Skeletal muscle tissue (tissue), 4 donors: ENCODE results near the gene WBP1L. TPM values are rescaled to one million over a fixed set of nuclear protein-coding genes. Genes with fewer than 3 reads are reported as not detected.

Experiments
- H3K27ac ChIP-seq: one replicate; pipeline ENCODE4 v1.7.0; 2013; ENCODE audit warnings: mild to moderate bottlenecking, low read depth, low read length, inconsistent platforms
- H3K27me3 ChIP-seq, 3 donors: one replicate each; pipeline ENCODE4 v1.7.0; 2013; ENCODE audit warnings: low read length in 3 of 3; ENCODE audit not compliant: control insufficient read depth in 3 of 3, insufficient read depth in 3 of 3
- H3K36me3 ChIP-seq, 3 donors: one replicate each; pipeline ENCODE4 v1.7.0; 2013; ENCODE audit warnings: low read length in 3 of 3; ENCODE audit not compliant: control insufficient read depth in 3 of 3, insufficient read depth in 3 of 3
- H3K4me1 ChIP-seq, 3 donors: one replicate each; pipeline ENCODE4 v1.7.0; 2013; ENCODE audit warnings: low read length in 3 of 3, mild to moderate bottlenecking in 3 of 3; ENCODE audit not compliant: control insufficient read depth in 3 of 3, insufficient read depth in 3 of 3
- H3K4me3 ChIP-seq, 3 donors: one replicate each; pipeline ENCODE4 v1.7.0; 2013; ENCODE audit warnings: low read length in 3 of 3
- H3K9ac ChIP-seq, 3 donors: one replicate each; pipeline ENCODE4 v1.7.0; 2013; ENCODE audit warnings: low read length in 3 of 3, mild to moderate bottlenecking in 3 of 3, moderate library complexity in 2 of 3, low read depth in 1 of 3
- H3K9me3 ChIP-seq, 3 donors: one replicate each; pipeline ENCODE4 v1.7.0; 2013; ENCODE audit warnings: low read length in 3 of 3; ENCODE audit not compliant: control insufficient read depth in 3 of 3
- total RNA-seq: library from RNA; depleted of rRNA; stranded (reverse); fragments of >200 nt; gene quantifications from one replicate; pipeline ENCODE4 v1.2.3, GENCODE V29; 2014
- donor health status: Osteomylitis.

Gene WBP1L
- total RNA-seq, 1 donor from 2014 or later: 24.0 TPM

DNA sequence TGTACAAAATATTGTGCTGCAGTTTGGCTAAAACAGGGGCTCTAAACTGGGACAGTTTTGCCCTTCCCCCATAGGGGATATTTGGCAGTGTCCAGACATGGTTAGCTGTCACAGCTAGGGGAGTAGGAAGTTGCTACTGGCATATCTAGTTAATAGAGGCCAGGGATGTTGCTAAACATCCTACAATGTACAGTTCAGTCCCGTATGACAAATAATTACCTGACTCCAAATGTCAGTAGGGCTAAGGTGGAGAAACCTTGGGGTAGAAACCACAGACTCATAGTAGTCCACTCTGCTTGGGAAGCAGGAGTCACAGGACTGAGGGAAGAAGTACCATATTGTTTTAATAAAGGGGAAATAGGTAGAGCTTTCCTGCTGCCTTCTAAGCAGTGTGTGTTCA lies 39.8 kb downstream of the WBP1L start:
- Histone ChIP-seq H3K36me3 (peaks cover 0 to 4% (median 0%) of the 10 kb centered on the region in 3 donors), H3K27ac (peak overlapping the region; percentile 100), H3K4me3 (peak overlapping the region; percentile 45 to 67 (median 62)), H3K9me3 (no peaks in the 10 kb centered on the region), H3K9ac (peak overlapping the region; percentile 30 to 80 (median 68)), H3K4me1 (peaks cover 76 to 80% (median 79%) of the 10 kb centered on the region in 3 donors), H3K27me3 (no peaks in the 10 kb centered on the region)

DNA sequence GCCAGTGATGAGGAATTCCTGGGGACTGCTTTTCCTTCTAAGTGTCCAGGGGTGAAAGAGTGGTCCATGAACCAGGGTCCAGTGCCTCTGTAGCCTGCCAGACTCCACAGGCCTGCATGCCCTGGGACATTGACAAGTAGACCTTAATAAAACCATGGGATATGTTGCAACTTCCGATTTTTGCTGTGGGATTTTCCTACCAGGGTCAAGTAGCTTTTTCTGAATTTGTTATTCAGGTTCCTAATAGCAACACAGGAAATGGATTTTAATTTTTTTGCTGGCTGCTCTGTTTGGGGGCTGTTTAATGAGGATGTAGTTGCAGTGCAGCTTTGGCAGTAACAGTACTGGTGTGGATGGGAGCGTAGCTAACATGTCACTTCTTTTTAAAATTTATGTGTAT lies 42.1 kb downstream of the WBP1L start:
- no peaks in the 10 kb centered on the region for H3K27me3 ChIP-seq
- H3K27ac ChIP-seq: peak overlapping the region; percentile 72
- peaks cover 61 to 66% (median 66%) of the 10 kb centered on the region in 3 donors for H3K4me1 ChIP-seq

DNA sequence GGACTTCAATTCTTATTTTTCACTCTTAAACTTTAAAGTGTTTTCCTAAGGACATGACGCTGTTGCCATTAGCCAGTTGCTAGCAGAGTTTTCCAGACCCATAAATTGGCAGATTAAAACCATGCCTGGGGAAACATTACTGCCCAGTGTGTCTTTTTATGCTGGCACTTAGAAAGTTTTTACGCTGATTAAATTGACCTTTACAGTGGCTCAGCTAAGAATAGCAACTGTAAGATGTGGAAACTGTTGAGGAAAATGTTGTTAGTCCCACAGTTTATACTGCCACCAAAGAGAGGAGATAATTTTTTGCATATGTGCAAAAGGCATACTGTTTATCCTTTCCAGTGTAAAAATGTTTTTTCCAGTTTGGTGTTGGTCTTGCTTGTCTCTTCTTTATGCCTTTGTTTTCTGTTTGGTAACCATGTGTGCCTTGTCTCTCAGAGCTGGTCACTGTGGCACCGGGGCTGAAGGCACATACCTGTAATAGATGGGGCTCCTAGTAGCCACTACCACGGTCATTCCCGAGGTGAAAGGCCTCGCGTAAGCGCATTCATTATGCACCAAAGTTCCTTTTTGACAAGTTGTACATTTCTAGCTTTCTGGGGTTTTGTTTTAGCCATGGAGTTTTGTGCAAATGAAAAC lies 48.1 kb downstream of the WBP1L start:
- H3K9me3 ChIP-seq: no peaks in the 10 kb centered on the region
- H3K4me1 ChIP-seq: peaks cover 58 to 74% (median 67%) of the 10 kb centered on the region in 3 donors
- no peaks in the 10 kb centered on the region for H3K27me3 ChIP-seq
- peak overlapping the region; percentile 15 to 57 (median 18) for H3K9ac ChIP-seq
- H3K27ac ChIP-seq: peak overlapping the region; percentile 48
- H3K4me3 ChIP-seq: peak overlapping the region in 2 of 3 donors; percentile 7 to 35
- H3K36me3 ChIP-seq: peaks cover 0 to 3% (median 0%) of the 10 kb centered on the region in 3 donors

More for the DNA sequence above, 42.1 kb downstream of the WBP1L start:
- no peaks in the 10 kb centered on the region for H3K9me3 ChIP-seq
- H3K4me3 ChIP-seq: peak overlapping the region; percentile 6 to 52 (median 45)
- no peaks in the 10 kb centered on the region for H3K36me3 ChIP-seq
- H3K9ac ChIP-seq: peak overlapping the region in 2 of 3 donors; percentile 58 to 69

DNA sequence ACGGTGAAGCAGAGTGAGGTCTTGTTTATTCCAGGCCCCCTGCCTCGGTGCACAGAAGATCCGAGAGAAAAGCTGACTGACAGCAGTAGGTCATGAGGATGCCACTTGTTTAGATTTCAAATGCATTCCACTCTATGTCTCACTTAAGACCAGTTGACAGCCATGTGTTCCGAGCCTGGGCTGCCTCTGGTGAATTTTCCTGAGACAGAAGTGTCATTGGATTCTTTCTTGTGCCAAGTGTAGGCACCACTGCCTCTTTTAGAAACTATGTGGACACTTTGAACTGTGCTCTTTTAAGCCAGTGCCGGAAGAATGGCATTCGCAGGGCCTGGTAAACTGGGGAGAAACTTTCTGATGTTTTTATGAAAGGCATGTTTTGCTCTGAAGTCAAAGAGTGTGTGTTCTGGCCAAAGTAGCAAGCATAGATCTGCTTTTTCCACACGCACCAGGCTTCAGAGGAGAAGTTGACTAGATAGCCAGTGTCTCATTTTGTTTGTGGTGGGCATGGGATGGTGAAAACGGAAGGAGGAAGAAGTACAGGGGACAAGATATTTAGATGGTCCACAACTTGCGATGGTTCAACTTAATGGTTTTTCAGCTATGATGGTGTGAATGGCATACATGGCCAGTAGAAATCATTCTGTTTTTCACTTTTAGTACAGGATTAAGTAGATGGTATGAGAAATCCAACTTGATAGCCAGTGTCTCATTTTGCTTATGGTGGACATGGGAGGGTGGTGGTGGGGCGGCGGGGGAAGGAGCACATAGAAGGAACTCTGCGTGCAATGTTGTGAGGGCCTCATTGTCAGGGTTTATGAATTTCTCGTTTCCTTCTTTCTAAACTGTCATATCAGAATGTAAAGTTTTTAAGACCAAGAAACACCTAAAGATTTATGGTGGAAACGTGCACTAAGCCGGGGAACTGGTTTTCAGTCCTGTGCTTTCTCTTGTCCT lies 52.0 kb downstream of the WBP1L start:
- Histone ChIP-seq H3K27ac (peak overlapping the region; percentile 71), H3K9ac (peak overlapping the region; percentile 35 to 75 (median 44)), H3K4me3 (peak overlapping the region; percentile 35 to 59 (median 45)), H3K9me3 (no peaks in the 10 kb centered on the region), H3K4me1 (peaks cover 75 to 98% (median 88%) of the 10 kb centered on the region in 3 donors), H3K27me3 (no peaks in the 10 kb centered on the region), H3K36me3 (peaks cover 11 to 17% (median 14%) of the 10 kb centered on the region in 3 donors)

DNA sequence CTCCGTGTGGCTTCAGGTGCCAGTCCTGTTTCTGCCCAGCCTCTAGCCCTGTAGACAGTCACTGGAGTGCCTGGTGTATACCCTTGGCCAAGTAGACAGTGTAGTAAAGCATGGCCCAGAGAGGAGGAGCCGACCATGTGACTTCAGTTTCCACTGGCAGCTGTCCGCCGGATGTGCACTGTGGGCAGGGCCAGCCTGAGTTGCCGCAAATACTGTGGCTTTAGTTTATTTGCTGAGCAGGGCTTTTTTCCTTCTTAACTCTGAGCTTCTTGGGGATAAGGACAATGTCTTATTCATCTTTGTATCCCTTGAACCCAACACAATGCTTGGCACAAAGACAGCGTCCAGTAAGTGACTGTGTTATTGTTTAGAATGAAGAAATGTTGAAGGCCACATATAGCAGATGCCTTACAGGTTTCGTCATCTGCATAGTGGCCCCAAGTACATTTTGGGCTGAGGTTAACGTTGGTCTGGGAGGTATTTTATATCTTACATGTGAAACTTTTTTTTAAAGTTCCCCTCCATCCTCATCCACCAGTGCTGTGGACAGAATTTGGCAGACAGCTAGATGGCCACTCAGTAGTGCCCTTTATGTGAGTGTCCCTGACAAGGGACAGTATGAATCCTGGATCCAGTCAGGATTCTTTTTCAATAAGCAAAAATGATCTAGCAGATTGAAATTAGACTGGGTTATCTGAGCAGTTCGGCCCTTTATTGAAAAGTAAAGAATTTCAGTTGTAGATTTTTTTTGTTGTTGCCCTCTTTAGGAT lies 52.8 kb downstream of the WBP1L start:
- Histone ChIP-seq H3K27ac (peak overlapping the region; percentile 71), H3K27me3 (no peaks in the 10 kb centered on the region), H3K4me3 (peak overlapping the region; percentile 35 to 68 (median 56)), H3K9me3 (no peaks in the 10 kb centered on the region), H3K36me3 (peaks cover 14 to 17% (median 14%) of the 10 kb centered on the region in 3 donors), H3K9ac (peak overlapping the region; percentile 57 to 75 (median 67)), H3K4me1 (peaks cover 78 to 98% (median 88%) of the 10 kb centered on the region in 3 donors)

DNA sequence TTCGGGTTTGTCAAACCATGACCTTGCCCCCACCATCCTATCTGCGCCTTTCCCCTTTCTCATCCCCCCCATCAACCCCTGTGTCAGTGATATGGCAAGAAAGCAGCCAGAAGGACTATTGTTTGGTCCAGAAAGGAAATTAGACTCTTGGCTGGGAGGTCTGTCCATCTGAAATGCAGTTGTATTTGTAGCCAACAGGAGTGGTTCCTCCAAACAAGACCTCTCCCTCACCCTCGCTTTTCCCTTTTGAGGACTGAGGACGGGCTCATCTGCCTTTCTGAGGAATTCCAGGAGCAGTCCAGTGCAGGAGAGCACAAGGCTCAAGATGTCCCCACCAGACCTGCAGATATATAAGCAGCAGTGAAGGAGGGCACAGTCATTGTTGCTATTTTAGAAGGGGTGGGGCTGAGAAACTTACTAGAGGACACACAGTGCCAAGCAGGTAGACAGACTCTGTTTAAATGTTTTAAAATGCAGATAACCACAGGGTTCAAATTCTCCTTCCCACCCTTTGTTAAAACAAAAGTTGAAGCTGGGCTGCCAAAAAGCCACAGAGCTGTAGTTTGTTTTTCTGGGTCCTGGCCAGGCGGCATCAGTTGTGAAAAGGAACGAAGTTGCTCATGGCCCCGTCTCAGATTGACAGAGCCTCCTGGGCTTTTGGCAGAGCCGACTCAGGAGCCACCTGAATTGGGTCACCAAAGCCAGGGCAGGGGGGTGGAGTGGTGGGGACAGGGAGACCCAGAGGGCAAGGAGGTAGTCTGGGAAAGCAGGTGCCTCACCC lies 56.1 kb downstream of the WBP1L start:
- H3K9ac ChIP-seq: peak overlapping the region; percentile 9 to 62 (median 58)

DNA sequence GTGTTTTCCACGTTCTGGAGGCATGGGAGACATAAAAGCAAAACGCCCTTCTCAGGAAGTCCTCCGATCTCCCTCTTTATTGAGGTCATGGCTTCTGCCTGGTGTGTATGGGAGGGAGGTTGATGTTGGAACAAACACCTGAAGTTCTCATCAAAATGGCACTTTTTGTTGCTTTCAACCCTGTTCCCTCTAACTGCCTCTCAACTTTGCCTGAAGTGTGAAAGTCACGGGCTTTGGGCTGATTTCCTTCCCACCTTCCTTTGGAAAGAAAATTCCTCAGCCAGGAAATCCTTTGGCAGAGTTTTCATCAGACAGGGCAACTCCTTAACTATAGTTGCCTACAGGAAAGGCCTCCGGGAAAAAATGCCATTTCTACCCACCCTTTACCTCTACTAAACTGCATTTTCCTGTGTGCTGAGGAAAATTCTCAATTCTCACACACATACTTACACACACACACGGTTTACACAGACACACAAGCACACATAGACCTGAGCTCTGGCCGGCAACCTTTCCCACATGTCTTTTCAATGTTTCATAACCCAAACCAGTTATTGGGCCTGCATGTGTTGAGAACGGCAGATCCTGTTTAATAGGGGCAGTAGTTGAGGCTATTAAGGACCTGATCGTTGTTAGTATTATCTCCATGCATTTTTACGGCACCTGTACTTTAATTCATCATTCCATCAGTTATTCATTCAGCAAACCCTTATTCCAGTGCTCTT lies 57.0 kb downstream of the WBP1L start:
- Histone ChIP-seq H3K4me1 (peaks cover 61 to 75% (median 66%) of the 10 kb centered on the region in 3 donors), H3K36me3 (peaks cover 17 to 21% (median 19%) of the 10 kb centered on the region in 3 donors), H3K9ac (peak overlapping the region; percentile 9 to 62 (median 58)), H3K27me3 (no peaks in the 10 kb centered on the region), H3K27ac (peak overlapping the region; percentile 86), H3K4me3 (peak overlapping the region in 2 of 3 donors; percentile 29 to 37), H3K9me3 (no peaks in the 10 kb centered on the region)

More for the DNA sequence above, 56.1 kb downstream of the WBP1L start:
- no peaks in the 10 kb centered on the region for H3K27me3 ChIP-seq
- H3K9me3 ChIP-seq: no peaks in the 10 kb centered on the region
- H3K36me3 ChIP-seq: peaks cover 16 to 18% (median 17%) of the 10 kb centered on the region in 3 donors
- H3K4me1 ChIP-seq: peaks cover 70 to 83% (median 75%) of the 10 kb centered on the region in 3 donors
- H3K27ac ChIP-seq: peak overlapping the region; percentile 86
- peak overlapping the region in 2 of 3 donors; percentile 13 to 37 for H3K4me3 ChIP-seq

DNA sequence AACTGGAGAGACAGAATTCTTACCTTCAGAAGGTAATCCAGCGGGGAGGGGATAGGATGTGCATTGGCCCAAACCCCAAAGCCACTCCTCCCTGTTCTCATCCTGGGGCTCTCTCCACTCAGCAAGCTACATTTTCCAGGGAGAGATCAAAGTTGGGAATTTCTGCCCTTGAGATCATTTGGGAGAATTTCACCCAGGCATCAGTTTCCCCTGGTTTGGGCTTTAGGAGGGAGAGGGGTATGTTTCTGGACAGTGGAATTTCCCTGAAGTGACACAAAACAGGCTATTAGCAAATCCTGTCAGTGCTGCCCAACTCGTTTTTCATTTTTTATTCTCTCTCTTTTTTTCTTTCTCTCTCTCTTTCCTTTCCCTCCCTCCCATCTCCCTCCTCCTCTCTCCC lies 57.7 kb downstream of the WBP1L start:
- Histone ChIP-seq H3K4me1 (peaks cover 53 to 68% (median 61%) of the 10 kb centered on the region in 3 donors), H3K4me3 (no peak overlapping the region), H3K9me3 (no peaks in the 10 kb centered on the region), H3K27ac (peak overlapping the region; percentile 86), H3K9ac (peak overlapping the region in 1 of 3 donors; percentile 49), H3K27me3 (no peaks in the 10 kb centered on the region), H3K36me3 (peaks cover 17 to 21% (median 21%) of the 10 kb centered on the region in 3 donors)
